ENCODE data around the gene THSD7B.
A peak's percentile ranks its signal among the peaks of the same experiment; 100 is the strongest.

THSD7B gene

DNA sequence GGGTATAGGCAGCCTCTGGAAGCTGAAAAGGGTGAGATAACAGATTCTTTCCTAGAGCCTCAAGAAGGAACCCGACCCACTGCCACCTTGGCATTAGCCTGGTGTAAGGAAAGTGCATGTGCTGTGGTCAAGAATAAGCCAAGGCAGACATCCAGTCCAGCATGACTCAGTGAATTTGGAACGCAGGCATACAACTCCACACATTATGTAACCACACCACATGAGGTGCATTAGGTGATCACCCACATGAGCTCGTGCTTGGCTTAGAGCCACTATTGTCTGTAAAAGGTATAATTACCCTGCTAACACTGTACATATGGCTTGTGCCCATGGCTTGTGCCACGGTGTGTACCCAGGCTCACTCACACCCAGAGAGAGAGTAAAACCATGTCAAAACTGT lies 615.3 kb downstream of the THSD7B start:
- DNase-seq (ENCODE audit: low spot score) = no peak

DNA sequence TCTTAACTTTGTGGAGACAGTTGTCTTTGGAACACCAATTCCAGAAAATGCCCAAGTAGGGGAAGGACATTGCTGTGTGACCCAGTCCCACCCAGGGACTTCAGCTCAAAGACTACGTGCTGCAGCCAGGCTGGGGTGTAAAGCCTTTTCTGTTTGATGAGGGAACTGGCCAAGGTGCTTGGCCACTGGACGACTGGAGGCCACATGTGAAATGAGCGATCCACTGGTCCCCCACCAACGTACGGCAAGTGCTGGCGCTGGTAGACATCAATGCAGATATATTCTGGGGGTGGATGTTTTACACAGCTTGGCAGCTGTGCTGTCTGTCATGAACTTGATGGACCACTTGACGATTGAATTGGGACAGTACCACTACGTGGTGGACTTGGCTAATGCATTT lies 616.4 kb downstream of the THSD7B start:
- DNase-seq (ENCODE audit: low spot score) = no peak

DNA sequence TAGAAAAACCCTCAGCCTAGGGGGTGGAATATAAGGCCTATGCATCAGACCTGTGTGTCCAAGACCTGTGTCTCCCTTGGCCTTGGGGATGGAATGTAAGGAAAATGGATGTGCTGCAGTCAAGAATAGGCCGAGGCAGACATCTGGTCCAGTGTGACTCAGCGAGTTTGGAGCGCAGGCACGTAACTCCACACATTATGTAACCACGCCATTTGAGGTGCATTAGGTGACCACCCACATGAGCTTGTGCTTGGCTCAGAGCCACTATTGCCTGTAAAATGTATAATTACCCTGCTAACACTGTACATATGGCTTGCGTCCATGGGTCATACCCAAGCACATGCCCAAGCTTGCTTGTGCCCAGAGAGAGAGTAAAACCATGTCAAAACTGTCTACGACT lies 618.0 kb downstream of the THSD7B start:
- no peak for DNase-seq (ENCODE audit: low spot score)

DNA sequence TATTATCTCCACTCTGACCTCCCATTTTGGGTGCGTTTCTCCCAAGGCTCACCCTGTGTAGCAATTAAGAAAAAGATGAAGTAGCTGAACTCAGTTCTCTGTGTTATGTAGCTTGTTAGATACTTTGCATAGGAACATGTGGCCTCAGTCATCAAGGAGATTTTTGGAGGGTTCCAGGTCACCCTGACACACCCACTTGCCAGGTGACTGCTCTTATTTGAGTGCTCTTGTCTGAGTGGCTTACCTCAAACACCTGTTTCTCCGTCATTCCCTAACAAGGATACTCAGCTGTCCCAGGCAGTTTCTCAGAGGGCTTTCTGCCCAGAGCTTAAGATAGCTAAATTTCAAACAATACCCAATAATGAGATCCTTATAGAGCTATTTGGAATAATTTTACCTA lies 621.7 kb downstream of the THSD7B start:
- DNase-seq (ENCODE audit: low spot score) = no peak

DNA sequence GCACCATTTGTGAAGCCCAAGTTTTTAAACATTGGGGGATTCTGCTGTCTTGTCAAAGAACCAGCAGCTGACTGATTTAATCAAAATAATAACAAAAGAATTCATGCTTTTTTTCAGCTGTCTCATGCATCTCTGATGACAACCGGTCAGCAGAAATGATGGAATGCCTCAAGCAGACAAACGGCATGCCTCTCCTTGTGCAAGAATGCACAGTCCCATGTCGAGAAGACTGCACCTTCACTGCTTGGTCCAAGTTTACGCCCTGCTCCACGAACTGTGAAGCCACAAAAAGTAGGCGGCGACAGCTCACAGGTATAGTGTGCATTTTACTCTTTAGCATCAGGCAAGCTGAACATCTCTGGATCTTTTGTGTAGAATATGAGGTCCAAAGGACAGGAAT lies 640.2 kb downstream of the THSD7B start:
- no peak for DNase-seq (ENCODE audit: low spot score)

DNA sequence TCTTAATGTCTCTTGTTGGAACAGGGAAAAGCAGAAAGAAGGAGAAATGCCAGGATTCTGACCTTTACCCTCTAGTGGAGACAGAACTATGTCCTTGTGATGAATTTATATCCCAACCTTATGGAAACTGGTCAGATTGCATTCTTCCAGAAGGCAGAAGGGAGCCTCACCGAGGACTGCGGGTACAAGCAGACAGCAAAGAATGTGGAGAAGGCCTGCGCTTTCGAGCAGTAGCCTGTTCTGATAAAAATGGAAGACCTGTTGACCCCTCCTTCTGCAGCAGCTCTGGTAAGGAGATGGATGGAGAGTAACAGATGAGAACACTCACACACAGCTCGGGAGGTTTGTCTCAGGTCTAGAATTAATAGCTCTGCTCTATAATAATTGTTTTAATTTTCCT lies 646.2 kb downstream of the THSD7B start:
- DNase-seq (ENCODE audit: low spot score) = no peak

DNA sequence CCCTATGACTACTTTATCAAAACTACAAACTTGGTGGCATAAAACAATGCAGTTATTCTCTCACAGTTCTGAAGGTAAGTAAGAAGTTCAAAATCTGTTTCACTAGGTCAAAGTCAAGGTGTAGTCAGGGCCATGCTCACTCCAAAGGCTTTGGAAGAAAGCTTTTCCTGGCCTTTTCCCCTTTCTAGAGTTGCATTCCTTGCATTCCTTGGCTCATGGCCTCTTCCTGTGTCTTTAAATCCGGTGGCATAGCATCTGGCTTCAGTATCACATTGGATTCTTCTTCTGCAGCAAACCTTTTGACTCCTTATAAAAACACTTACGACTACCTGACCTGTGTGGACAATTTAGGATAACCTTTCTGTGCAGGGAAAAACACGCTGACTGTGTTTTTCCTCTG lies 655.4 kb downstream of the THSD7B start:
- no peak for DNase-seq (ENCODE audit: low spot score)

DNA sequence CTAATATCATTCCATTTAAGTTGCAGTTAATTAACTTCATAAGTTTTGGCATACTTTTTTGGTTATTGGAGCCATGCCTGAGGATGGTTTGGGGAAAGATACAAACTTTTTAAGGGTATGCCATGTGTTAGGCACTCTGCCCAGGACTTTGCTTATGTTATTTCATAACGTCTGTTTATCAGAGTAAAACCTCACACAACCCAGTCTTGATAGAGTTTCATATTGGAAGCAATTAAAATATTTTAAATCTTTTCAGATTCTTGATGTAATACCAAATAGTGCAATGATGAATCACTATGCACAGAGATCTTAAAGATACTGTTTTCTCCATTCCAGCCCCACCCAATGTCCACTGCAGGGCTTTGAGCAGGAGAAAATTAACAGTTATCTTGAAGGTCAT lies 669.8 kb downstream of the THSD7B start:
- no peak for DNase-seq (ENCODE audit: low spot score)

DNA sequence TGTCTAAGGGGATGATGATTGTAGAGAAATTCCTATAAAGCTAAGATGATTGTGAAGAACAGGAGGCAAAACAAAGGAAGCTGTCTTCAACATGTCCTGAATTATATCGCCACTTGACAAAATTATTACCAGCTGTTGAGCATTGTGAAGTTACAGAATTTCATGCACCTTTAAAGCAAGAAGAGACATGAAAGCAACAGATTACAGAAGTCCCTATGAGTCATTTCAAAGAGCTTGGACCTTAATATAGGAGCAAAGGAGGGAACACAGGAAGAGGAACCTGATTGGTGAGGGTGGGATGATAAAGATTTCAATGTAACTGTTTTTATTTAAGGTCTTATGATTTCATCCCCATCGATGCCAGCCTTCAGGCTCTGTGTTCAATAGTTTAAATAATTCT lies 672.0 kb downstream of the THSD7B start:
- no peak for DNase-seq (ENCODE audit: low spot score)

DNA sequence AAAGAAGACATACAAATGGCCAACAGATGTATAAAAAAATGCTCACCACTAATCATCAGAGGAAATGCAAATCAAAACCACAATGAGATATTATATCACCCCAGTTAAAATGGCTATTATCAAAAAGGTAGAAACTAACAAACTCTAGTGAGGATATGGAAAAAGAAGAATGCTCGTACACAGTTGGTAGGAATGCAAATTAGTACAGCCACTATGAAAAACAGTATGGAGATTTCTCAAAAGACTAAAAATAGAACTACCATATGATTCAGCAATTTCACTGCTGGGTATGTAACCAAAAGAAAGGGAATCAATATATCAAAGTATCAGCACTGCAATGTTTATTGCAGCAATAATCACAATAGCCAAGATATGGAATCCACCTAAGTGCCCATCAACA lies 679.6 kb downstream of the THSD7B start:
- DNase-seq (ENCODE audit: low spot score) = no peak

DNA sequence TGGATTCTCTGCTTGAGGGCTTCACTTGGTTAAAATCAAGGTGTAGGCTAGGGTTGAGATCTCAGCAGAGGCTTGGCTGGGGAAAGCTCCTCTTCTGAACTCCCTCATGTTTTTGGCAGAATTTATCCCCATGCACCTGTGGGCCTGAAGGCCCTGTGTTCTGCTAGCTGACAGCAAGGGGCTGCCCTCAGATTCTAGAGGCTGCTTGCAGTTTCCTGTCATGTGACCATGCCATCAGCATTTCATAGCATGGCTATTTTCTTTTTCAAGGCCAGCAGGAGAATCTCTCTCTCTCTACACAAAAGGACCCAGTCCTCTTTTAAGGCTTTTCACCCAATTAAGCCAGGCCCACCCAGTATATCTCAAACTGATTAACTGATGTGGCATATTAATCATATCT lies 684.1 kb downstream of the THSD7B start:
- DNase-seq (ENCODE audit: low spot score) = no peak

DNA sequence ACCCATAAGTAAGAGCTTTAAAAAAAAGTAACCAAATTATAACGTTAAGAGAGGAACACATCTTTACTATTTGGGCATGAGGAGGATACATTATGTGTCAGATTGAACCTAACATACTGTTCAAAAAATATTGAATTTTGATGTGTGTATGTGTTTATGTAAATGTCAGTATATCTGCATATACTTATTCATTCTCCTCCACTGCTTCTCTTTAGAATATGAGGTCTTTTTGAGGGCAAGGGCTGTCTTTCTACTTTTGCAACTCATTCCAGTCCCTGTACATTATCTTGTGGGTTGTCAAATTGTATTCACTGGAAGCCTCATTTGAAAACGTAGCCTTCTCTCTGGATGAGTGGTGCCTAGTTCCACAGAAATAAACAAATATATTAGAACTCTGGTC lies 689.5 kb downstream of the THSD7B start:
- no peak for DNase-seq (ENCODE audit: low spot score)

DNA sequence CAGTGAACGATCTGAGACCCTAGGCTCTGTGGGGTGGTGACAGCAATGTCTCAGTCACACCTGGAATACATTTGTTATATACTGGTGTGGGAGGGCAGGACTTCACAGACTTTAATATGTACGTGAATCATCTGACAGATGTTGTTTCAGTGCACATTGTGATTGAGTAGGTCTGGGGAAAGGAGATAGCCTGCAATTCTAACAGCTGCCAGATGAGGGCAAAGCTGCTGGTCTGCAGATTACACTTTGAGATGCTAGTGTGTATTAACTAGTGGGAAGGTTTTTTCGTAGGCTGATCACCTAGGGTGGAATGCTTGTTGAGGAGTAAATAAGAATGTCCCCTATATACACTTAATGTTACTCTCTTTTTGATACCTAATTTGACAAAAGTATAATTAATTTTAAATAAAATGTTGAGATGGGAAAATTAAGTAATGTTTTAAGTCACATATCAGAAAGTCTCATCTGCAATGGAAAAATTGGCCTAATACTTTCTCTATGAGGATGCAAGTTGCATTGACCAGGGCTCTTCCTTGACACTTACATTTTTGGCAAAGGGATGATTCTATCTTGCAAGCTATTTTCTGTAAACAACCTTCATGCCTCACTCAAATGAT lies 702.0 kb downstream of the THSD7B start:
- peak; percentile 18 for DNase-seq (ENCODE audit: low spot score)

DNA sequence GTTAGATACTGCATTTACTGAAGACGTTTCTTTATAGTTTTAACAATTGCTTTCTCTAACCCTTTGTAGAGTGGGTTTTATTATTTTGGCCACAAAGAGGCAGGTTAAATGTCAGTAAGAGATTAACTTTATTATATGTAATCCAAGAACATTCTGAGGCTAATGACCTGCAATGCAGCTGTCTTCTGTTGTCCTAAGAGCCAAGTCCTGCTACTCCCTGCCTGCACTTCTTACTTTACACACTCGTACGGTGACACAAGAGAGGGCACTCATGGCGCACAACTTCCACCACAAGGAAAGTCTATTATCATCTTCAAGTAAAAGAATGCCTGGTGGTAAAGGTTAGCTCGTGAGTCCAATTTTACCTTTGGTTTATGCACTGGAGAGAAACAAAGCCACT lies 727.9 kb downstream of the THSD7B start:
- DNase-seq (ENCODE audit: low spot score) = no peak

DNA sequence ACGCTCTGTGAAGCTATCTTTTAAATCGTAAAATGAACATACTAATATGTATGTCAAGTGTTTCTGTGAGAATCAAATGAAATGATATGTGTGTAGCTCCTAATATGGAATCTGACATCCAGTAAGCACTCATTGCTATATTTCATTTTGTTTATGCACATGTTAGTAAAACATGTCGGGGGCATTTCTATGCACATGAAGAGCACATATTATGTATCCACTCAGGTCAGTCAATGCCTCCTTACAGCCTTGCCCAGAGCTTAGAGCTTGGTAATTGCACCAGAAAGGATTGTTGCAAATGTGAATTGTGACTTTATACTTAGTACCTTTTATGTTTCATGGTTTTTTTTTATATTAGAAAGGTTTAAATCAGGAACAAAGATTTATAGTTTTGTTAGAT lies 735.3 kb downstream of the THSD7B start:
- no peak for DNase-seq (ENCODE audit: low spot score)

DNA sequence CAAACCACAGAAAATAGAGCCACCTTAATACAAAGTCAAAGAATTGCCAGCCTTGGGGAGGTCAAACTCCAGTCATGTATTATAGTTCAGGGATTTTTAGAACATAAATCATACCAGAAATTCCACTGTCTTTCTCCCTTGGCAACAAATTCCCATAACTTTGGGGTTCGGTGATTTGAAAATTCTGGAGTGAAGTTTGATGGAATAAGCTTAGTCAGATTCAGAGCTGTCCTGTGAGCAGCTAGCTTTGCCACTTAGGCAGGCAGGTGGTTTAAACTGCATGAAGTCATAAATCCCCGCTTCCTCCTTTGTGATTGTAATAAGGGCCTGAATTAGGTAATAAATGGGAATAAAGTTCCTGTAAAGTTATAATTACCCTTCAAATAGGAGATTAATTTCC lies 741.9 kb downstream of the THSD7B start:
- no peak for DNase-seq (ENCODE audit: low spot score)

DNA sequence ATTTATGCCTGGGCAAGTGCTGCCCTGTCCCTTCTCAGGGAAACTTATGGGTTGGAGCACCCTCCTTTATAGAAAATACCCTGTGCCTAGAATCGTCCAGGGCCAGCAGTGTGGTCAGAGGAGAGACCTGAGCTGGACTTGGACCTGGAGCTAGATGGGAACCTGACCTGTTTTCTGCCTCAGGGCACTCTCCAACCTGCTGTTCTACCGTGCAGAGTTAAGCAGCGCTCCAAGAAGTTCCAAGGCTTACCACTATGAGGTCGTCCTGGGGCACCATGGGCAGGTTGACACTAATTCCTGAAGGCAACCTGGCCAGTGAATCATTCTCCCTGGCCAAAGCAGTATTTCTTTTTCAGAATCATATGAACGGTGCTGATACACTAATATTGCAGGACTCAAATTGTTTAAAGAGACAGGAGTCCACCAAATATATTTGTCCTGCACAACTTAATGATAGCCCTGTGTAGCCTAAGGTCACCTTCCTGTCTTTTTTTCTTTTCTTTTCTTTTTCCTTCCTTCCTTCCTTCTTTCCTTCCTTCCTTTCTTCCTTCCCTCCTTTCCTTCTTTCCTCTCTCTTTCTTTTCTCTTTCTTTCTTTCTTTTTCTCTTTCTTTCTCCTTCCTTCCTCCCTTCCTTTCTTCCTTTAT lies 743.5 kb downstream of the THSD7B start:
- DNase-seq (ENCODE audit: low spot score) = no peak

DNA sequence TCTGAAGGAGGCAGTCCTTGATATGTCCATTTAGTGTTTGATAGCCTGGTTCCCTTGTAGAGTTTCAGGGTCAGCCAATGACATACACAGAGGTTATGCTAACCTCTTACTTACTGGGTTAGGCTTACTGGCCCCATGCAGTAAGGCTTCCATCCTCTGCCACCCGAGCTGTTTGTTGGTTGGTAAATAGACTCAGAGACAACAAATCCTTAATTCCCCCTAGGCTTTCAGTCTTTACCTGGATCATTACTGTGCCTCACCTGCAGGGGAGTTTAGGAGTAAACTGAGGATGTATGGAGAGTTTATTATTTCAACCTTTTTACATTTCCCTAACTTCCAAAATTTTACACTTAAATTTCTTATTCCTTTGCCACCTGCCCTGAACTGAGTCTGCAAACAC lies 746.2 kb downstream of the THSD7B start:
- no peak for DNase-seq (ENCODE audit: low spot score)

DNA sequence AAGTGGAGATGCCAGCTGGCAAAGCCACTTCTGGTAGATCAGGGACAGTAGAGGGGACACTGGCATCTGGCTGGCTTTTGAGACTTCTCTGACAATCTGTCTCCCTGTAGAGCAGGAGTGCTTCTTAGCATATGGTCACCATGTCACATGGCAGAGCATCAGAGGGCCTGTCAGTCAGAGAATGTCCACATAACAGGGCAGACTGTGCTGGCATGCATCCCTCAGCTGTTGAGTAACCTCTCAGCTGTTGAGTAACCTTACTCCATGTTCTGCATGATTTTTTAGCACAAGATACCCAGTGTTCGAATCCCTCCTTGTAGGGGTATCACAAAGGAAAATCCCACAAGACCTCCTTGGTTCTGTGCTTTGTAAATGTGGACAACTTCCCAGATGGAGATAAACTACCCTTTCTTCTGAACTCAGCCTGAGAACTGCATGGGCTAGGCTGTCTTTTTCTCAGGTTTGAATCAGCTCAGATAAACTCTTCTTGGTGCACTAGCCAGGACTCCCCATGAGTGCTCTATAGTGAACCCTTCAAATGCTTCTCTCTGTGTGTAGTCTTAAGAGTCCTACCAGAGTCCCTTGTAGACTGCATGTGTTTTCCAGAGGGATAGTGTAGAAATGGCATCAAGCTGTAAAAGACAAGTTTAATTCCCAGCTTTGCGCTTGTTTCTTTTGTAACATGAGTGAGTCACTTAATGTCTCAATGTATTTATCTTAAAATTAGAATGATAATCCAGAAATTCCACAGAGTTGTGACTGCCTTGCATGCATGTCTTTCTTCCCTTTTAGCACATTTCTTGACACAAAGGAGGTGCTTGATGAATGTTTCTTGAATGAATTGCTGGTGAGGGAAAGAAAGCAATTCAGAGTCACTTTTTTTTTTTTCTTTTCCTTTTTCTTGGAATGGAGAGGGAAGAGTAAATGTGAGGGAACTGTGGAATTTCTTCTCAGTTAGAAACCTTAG lies 756.6 kb downstream of the THSD7B start:
- DNase-seq (ENCODE audit: low spot score) = no peak

DNA sequence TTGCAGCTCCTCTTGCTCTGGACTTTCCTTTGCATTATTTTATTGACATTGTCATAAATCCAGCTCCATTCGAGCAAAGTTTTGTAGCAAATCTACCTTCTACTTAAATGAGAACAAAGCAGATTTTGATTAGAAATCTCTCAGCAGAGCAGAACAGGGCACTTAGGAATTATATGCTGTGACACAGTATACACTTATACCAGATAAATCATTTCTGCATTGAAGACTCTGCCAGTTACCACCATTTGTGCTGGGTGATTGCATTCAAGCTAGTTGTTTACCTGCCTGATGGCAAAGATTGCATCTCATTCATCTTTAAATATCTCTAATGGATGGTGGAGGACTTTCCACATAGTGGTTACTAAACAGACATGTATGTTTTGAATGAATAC lies 757.3 kb downstream of the THSD7B start:
- no peak for DNase-seq (ENCODE audit: low spot score)

DNA sequence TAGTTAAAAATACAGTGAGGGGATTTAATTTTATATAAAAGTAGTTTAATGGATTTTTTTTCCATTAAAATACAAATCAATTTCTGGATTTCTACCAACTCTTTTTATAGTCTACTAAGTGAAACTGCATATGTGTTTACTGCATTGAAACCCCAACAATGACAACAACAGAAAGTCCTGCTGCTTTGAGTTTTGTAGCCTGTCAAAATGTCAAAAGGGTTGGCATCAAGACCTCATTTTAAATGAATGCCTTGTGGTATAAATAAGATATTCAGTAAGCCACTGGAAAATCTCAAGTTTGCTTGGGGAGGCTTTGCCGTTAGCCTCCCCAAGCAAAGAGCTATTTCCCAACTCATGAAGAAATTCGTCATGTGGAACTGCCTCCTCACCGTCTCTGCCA lies 758.6 kb downstream of the THSD7B start:
- DNase-seq (ENCODE audit: low spot score) = no peak

DNA sequence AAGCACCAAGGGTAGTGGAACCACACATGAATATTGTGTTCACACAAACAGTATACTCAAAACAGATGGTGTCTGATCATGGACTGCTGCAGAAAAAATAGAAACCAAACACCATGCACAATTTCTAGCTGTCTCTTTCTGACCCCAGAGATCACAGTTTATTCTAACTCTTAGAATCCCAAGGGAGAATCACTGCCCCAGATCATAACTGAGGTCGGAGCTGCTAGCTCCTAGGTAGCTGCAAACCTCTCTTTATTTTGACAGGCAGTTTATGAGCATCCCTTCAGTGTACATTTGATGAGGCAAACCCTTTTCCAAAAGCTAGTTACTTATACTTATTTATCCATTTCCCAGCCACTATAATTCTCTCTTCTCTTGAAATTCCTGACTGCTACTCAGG lies 759.8 kb downstream of the THSD7B start:
- DNase-seq (ENCODE audit: low spot score) = no peak

DNA sequence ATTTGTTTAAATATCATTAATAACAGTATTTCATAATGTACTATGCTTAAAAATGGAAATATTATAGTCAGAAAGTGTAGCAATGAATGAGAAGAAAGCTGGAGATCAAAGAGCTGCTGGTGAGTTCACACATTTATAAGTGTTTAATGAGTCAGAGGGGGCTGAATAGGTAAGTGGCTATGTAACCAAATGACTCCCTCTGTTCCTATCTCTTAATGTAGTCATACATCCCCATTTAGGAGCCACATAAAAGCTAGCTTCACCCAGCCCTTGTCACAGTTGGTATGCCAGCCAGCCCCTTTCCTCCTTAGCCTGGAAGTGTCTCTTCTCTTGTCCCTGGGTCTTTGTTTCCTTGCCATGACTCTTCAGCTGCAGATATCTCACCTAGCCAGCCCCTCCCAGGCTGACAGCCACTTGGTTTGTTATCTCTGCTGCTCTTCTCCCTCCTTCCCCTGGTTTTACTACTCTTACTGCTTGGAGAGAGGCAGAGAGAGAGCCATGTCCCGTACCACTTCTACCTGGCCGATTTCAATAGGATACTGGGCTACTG lies 760.4 kb downstream of the THSD7B start:
- no peak for DNase-seq (ENCODE audit: low spot score)

Data from HuH-7 (cell line).